Measurements from ENCODE around the gene CARD9.

CARD9 gene

DNA sequence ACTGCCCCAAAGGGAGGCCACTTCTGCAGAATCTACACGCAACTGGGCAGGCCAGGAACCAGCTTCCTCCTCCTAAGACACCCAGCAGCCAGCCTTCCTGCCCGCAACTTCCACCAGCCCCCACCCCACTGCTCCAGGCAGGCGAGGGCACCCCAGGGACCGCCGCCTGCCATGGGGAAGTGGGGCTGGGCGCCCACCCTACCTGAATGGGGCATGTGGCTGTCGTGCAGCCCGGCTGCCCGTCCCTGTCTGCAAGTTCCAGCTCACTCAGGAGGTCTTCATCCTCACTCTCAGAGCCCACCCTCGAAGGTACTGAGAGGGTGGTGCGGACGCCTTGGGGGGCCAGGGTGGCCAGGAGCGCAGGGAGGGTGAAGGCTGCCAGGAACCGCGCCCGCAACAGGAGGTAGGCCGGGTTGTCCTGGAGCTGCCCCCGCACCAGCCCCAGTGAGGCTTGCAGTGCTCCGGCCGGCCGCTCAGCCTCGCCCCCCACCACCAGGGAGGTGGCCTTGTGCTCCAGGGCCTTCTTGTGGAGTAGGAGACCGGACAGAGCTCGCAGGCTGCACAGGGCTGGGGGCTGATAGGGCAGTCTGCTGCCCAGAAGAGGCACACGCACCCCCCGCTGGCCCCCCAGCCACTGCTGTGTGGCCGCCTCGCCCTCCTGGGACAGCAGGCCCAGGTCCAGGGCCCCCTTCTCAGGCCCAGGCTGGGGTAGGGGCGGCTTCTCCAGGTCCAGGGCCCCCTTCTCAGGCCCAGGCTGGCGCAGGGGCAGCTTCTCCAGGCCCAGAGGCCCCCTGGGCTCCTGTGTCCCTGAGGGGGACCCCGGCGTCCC is 4.1 kb upstream of the CARD9 start:
- TF ChIP-seq, protein P1, sequence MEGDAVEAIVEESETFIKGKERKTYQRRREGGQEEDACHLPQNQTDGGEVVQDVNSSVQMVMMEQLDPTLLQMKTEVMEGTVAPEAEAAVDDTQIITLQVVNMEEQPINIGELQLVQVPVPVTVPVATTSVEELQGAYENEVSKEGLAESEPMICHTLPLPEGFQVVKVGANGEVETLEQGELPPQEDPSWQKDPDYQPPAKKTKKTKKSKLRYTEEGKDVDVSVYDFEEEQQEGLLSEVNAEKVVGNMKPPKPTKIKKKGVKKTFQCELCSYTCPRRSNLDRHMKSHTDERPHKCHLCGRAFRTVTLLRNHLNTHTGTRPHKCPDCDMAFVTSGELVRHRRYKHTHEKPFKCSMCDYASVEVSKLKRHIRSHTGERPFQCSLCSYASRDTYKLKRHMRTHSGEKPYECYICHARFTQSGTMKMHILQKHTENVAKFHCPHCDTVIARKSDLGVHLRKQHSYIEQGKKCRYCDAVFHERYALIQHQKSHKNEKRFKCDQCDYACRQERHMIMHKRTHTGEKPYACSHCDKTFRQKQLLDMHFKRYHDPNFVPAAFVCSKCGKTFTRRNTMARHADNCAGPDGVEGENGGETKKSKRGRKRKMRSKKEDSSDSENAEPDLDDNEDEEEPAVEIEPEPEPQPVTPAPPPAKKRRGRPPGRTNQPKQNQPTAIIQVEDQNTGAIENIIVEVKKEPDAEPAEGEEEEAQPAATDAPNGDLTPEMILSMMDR (IDR thresholded peaks at IDR 0.05): no peak

DNA sequence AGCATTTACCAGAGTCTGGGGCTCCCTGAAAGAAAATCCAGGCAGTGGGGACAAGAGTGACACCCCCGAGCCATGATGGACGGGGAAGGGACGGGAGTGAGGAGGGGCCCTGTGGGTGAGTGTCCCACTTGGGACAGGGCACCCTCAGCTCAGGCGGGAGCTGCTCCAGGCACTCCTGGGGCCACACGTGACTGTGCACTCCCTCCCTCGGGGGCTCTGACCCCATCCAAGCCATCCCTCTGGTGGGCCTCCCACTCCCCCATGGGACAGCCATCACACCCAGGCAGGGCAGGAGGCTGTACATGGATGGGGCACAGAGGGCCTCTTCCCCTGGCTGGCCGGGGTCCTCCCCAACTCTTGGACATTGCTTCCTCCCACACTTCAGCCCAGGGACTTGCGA is 3.0 kb upstream of the CARD9 start:
- TF ChIP-seq, protein P1 (IDR thresholded peaks at IDR 0.05): no peak

DNA sequence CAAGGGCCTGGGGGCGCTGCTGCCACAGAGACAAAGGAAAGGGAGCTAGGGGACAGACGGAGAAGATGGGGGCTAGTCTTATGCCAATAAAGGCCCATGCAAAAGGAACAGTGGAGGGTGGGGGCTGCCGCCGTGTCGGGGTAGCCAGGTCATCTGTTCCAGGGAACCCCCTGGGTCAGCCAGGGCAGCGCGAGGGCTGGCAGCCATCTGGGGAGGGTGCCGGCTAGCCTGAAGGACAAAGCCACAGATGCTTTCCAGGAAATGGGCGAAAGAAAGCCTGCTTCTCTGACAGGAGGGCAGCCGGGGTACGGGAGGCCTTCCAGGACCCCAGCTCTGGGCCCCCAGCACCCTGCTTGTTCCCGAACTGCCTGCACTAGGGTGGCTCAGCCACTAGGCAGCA is 1.6 kb upstream of the CARD9 start:
- TF ChIP-seq, protein P1 (IDR thresholded peaks at IDR 0.05): no peak

DNA sequence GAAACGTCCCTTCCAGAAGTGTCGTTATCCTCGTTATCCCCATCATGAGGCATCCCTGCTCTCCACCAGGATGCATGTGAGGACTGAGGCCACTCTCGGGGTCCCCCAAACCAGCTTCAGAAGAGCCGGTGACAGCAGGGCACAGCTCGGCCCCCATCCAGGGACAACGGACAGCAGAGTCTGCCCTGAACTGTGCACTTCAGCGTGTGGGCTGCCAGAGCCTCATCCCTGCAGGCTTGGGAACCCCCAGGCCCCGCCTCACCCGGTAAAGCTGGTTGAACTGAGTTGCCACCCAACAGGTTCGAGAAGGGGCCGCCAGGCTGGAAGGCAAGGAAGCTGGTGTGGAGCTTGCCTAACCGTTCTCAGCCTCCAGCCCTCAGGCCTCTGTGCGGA is 710 bp upstream of the CARD9 start:
- TF ChIP-seq, protein P1 (IDR thresholded peaks at IDR 0.05): no peak

DNA sequence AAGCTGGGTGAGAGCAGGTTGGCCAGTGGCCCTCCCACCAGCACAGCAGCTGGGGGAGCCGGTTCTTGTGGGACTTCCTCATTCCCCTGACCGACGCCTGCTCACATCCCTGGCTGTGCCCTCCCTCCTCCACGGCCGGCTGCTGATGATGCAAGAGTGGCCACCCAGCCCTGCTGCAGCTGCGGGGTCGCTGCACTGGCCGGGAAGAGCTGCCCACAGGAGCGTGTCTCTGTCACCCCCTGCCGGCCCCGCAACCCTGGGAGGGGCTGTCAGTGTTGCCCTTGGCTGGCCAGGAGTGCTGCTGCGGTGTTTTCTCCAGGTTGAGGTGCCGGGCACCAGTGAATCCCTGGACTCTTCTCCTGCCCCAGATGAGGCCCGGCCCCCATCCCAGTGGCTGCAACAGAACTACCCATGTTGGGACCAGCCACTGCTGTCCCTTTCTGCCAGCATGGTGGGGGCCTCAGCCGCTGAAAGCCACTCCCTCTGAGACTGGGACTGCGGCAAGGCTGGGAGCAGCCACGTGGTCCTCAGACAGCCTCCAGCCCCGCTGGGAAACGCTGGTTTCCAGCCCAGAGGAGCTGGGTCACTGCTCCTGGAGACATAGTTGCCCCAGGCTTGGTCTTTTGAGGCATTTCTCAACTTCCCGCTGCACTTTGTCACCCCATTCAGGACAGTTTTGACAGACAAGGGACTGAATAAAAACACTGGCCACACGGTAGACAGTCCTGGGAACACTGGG is 739 bp downstream of the CARD9 start:
- TF ChIP-seq, protein P1 (IDR thresholded peaks at IDR 0.05): no peak

DNA sequence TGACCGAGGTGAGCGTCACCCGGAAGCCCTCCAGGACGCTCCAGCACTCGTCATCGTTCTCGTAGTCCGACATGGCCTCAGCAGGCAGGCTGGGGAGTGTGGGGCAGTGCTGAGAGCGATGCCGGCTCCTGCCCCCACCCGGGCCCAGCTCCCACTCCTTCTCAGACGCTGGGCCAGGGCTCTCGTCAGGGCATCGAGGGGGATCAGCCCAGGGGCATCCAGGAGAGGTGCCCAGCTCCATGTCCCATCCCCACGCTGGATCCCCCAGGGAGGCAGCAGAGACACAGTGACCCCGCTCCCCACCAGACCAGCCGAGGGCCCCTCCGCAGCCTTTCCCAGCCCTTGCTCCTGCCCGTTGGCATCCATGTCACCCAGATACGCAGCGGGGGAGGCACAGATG is 1.5 kb downstream of the CARD9 start:
- TF ChIP-seq, protein P1 (IDR thresholded peaks at IDR 0.05): no peak

DNA sequence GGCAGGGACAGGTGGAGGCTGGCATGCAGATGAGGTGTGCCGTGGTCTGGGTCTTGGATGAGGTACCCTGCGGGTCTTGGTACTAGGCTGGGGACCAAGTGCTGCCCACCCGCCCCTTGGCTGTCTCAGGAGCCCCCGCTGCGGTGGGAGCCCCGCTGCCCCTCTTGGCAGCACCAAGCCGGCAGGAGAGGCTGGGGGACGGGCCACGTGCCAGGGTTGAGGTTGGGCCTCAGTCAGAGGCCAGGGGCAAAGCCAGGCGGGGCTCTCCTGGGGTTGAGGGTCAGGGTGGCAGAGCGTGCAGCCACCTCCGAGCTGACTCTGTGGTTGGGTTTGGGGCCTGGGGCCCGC is 2.0 kb downstream of the CARD9 start:
- TF ChIP-seq, protein P1 (IDR thresholded peaks at IDR 0.05): no peak
